HCT116 (cell line): ENCODE results near the gene CCRL2. TPM values are rescaled to one million over a fixed set of nuclear protein-coding genes. Genes with fewer than 3 reads are reported as not detected.
"Not testable (repeated sequence)": the region's sequence is repeated elsewhere in the genome, so short reads cannot be mapped to it uniquely, and the experiment has no call there.

ENCODE experiments used
- ATAC-seq: fragments of 200-7000 bp; cut with Tn5 transposase; 2 replicates; pipeline ENCODE4 v1.9.1; 2020; ENCODE audit warnings: mild to moderate bottlenecking, moderate library complexity
- BruUV-seq: library from RNA; stranded (reverse); fragments of 400-500 nt; replicated peaks from 2 replicates; lab custom pipeline; 2021; lab: Mats Ljungman, UMichigan
- CTCF ChIA-PET: fragments of 300-600 bp; sonication (Branson Sonifier 250); formaldehyde crosslinking; loops from one replicate; lab custom pipeline; 2021; ENCODE audit warnings: antibody characterized with exemption; lab: Charles Lee
- POLR2A ChIA-PET: fragments of 300-600, 350-600 bp; sonication (Branson Sonifier 250); formaldehyde crosslinking; loops from one replicate; lab custom pipeline; 2021; ENCODE audit warnings: antibody characterized with exemption; lab: Charles Lee
- RAD21 ChIA-PET, 2 experiments: fragments of 300-600 bp; sonication (Branson Sonifier 250); formaldehyde crosslinking; loops; one replicate each; lab custom pipeline; 2023; ENCODE audit warnings: low total read pairs in 2 of 2; ENCODE audit not compliant: uncharacterized antibody in 2 of 2, unreplicated experiment in 2 of 2, low non-redundant PET in 1 of 2; lab: Charles Lee
- DNase-seq: peaks from one replicate; pipeline ENCODE4 v3.0.0-alpha.2; 2010; ENCODE audit warnings: low read depth, low spot score
- H2AFZ ChIP-seq: fragments of 200-600 bp; shearing (Covaris generic), sonication (generic); 2 replicates; pipeline ENCODE4 v1.6.1; 2017; ENCODE audit warnings: low read depth, mixed run types, mixed read lengths, antibody characterized with exemption, low read length; ENCODE audit not compliant: poor library complexity, severe bottlenecking
- H3K27ac ChIP-seq: 2 replicates; pipeline ENCODE4 v1.5.1; 2012; ENCODE audit warnings: low read depth, low read length
- H3K27me3 ChIP-seq: fragments of 200-600 bp; sonication (generic); 2 replicates; pipeline ENCODE4 v1.6.1; 2016; ENCODE audit warnings: mixed run types, low read length, mixed read lengths; ENCODE audit not compliant: insufficient read depth
- H3K36me3 ChIP-seq, 2 experiments: fragments of 200-500 bp in 1 of 2; fragments of 200-600 bp in 1 of 2; sonication (Bioruptor generic) in 1 of 2; sonication (generic) in 1 of 2; 2 replicates each; pipeline versions ENCODE4 v1.5.1 to v1.6.1; 2014 to 2016; ENCODE audit warnings: low read length in 2 of 2, inconsistent platforms in 1 of 2, mixed read lengths in 1 of 2, mixed run types in 1 of 2; ENCODE audit not compliant: insufficient read depth in 2 of 2, control insufficient read depth in 1 of 2
- H3K4me1 ChIP-seq, 2 experiments: fragments of 200-600 bp in 1 of 2; sonication (generic) in 1 of 2; 2 replicates each; pipeline versions ENCODE4 v1.5.1 to v1.6.1; 2012 to 2017; ENCODE audit warnings: low read length in 2 of 2, inconsistent platforms in 1 of 2, mild to moderate bottlenecking in 1 of 2, mixed read lengths in 1 of 2, mixed run types in 1 of 2, moderate library complexity in 1 of 2; ENCODE audit not compliant: insufficient read depth in 2 of 2, control insufficient read depth in 1 of 2
- H3K4me2 ChIP-seq: fragments of 200-600 bp; sonication (generic); 2 replicates; pipeline ENCODE4 v1.6.1; 2017; ENCODE audit warnings: mixed run types, low read length, mixed read lengths
- H3K4me3 ChIP-seq, 2 experiments: fragments of 200-600 bp in 1 of 2; sonication (generic) in 1 of 2; replicated peaks in 1 of 2; 2 replicates each; pipeline ENCODE4 v1.5.1; 2011 to 2016; ENCODE audit warnings: low read length in 2 of 2, control low read depth in 1 of 2, low read depth in 1 of 2, mild to moderate bottlenecking in 1 of 2, mixed read lengths in 1 of 2, mixed run types in 1 of 2
- H3K79me2 ChIP-seq: fragments of 200-600 bp; sonication (generic); 2 replicates; pipeline ENCODE4 v1.6.1; 2017; ENCODE audit warnings: mild to moderate bottlenecking, mixed run types, low read length, moderate library complexity, mixed read lengths; ENCODE audit not compliant: insufficient read depth
- H3K9ac ChIP-seq: fragments of 200-600 bp; sonication (generic); 2 replicates; pipeline ENCODE4 v1.6.1; 2016; ENCODE audit warnings: low read length, mixed read lengths
- H3K9me2 ChIP-seq: fragments of 200-600 bp; sonication (generic), shearing (Covaris generic); 2 replicates; pipeline ENCODE4 v1.6.1; 2017; ENCODE audit warnings: mixed run types, mild to moderate bottlenecking, moderate library complexity; ENCODE audit not compliant: insufficient read depth
- H3K9me3 ChIP-seq, 2 experiments: fragments of 200-500 bp in 1 of 2; fragments of 200-600 bp in 1 of 2; sonication (Bioruptor generic) in 1 of 2; sonication (generic) in 1 of 2; 2 replicates each; pipeline ENCODE4 v1.6.1; 2014 to 2017; ENCODE audit warnings: low read length in 2 of 2, mixed read lengths in 2 of 2, inconsistent platforms in 1 of 2, low read depth in 1 of 2, mild to moderate bottlenecking in 1 of 2, mixed run types in 1 of 2, moderate library complexity in 1 of 2; ENCODE audit not compliant: control insufficient read depth in 1 of 2, insufficient read depth in 1 of 2
- H4K20me1 ChIP-seq: fragments of 200-600 bp; sonication (generic), shearing (Covaris generic); 2 replicates; pipeline ENCODE4 v1.6.1; 2017; ENCODE audit warnings: mixed run types, mild to moderate bottlenecking, moderate library complexity; ENCODE audit not compliant: insufficient read depth
- CEBPB ChIP-seq: IDR thresholded peaks from 2 replicates; pipeline ENCODE4 v1.6.1; 2012; ENCODE audit warnings: low read depth
- CTCF ChIP-seq, 3 experiments: fragments of 200-600 bp in 1 of 3; sonication (generic) in 1 of 3; IDR thresholded peaks in 2 of 3; conservative IDR thresholded peaks in 1 of 3; 2 replicates each; pipeline ENCODE4 v1.5.1; 2012 to 2017; ENCODE audit warnings: low read depth in 2 of 3, low read length in 2 of 3, antibody characterized with exemption in 1 of 3, borderline replicate concordance in 1 of 3, control low read depth in 1 of 3, mild to moderate bottlenecking in 1 of 3, mixed read lengths in 1 of 3, mixed run types in 1 of 3, moderate library complexity in 1 of 3; ENCODE audit not compliant: insufficient read depth in 1 of 3
- FOSL1 ChIP-seq: IDR thresholded peaks from 2 replicates; pipeline ENCODE4 v1.6.1; 2012; ENCODE audit warnings: low read depth
- POLR2A ChIP-seq: IDR thresholded peaks from 2 replicates; pipeline ENCODE4 v1.7.0; 2011; ENCODE audit warnings: borderline replicate concordance; ENCODE audit not compliant: insufficient read depth, insufficient read length; ENCODE audit errors: extremely low read depth
- RAD21 ChIP-seq: IDR thresholded peaks from 2 replicates; pipeline ENCODE4 v1.6.1; 2012; ENCODE audit warnings: low read depth, mild to moderate bottlenecking
- SRF ChIP-seq: IDR thresholded peaks from 2 replicates; pipeline ENCODE4 v1.6.1; 2012; ENCODE audit warnings: low read depth
- intact Hi-C: fragments of 100-400 bp; cut with micrococcal nuclease; formaldehyde crosslinking; loops from 2 replicates; pipeline ENCODE4 v1.10.0; 2022
- total RNA-seq: library from RNA; stranded (reverse); gene quantifications from one replicate; pipeline ENCODE4 v1.2.1, GENCODE V29; 2021; ENCODE audit not compliant: unreplicated experiment

CCRL2 gene
- total RNA-seq, 1 experiment from 2014 or later = not detected

GRCh38 chr3:46400846-46401245, 6.2 kb upstream of the CCRL2 start:
- H3K4me2 ChIP-seq = no peak overlapping the region
- H3K27me3 ChIP-seq = no peaks in the 10 kb centered on the region
- no peaks in the 10 kb centered on the region for H3K9me3 ChIP-seq
- ChIA-PET RAD21 (no interaction called here), CTCF (no interaction called here), POLR2A (no interaction called here)
- no peak overlapping the region for H2AFZ ChIP-seq
- no peaks in the 10 kb centered on the region for H3K79me2 ChIP-seq
- ATAC-seq (no peak), DNase-seq (no peak)
- H3K36me3 ChIP-seq = no peaks in the 10 kb centered on the region
- intact Hi-C loops = no loop called here
- no peaks in the 10 kb centered on the region for H4K20me1 ChIP-seq
- no peaks in the 10 kb centered on the region for H3K4me1 ChIP-seq
- no TSS peak for BruUV-seq
- no peaks in the 10 kb centered on the region for H3K9me2 ChIP-seq
- H3K9ac ChIP-seq = no peak overlapping the region
- H3K27ac ChIP-seq = no peak overlapping the region
- TF ChIP-seq CEBPB = no peak
- TF ChIP-seq CTCF (IDR thresholded peaks at IDR 0.05 in 2 of 3, conservative IDR thresholded peaks at IDR 0.05 in 1 of 3; ENCODE audit: borderline replicate concordance in 1 of 3, insufficient read depth in 1 of 3, low read depth in 2 of 3, low read length in 2 of 3) = no peak
- no peak for TF ChIP-seq RAD21
- no peak for TF ChIP-seq POLR2A
- H3K4me3 ChIP-seq = no peak overlapping the region

GRCh38 chr3:46401579-46401978, 5.5 kb upstream of the CCRL2 start:
- Histone ChIP-seq H3K4me1 (peaks cover 0 to 2% of the 10 kb centered on the region in 2 experiments; a peak in 1 of 4 replicates), H3K27me3 (no peaks in the 10 kb centered on the region), H3K79me2 (no peaks in the 10 kb centered on the region), H3K4me2 (no peak overlapping the region), H3K4me3 (no peak overlapping the region), H3K9ac (no peak overlapping the region), H2AFZ (no peak overlapping the region), H4K20me1 (no peaks in the 10 kb centered on the region), H3K9me2 (no peaks in the 10 kb centered on the region), H3K36me3 (no peaks in the 10 kb centered on the region), H3K27ac (no peak overlapping the region), H3K9me3 (no peaks in the 10 kb centered on the region)
- TF ChIP-seq SRF = no peak
- TF ChIP-seq FOSL1 = no peak
- no TSS peak for BruUV-seq
- RAD21 ChIA-PET = no interaction called here
- CTCF ChIA-PET = no interaction called here
- intact Hi-C loops = no loop called here
- POLR2A ChIA-PET = no interaction called here
- ATAC-seq = no peak
- no peak for DNase-seq

- not testable (repeated sequence) for ATAC-seq
These were observed 4.2 kb upstream of the CCRL2 start for GRCh38 chr3:46402902-46403301.

More at GRCh38 chr3:46402902-46403301, 4.2 kb upstream of the CCRL2 start:
- H3K4me3 ChIP-seq, H3K4me1 ChIP-seq, H3K27ac ChIP-seq, H3K9me2 ChIP-seq, H3K9ac ChIP-seq, intact Hi-C loops, CTCF ChIA-PET, H3K36me3 ChIP-seq, H2AFZ ChIP-seq, DNase-seq, H3K27me3 ChIP-seq, BruUV-seq, H3K9me3 ChIP-seq, POLR2A ChIA-PET, H3K4me2 ChIP-seq, H4K20me1 ChIP-seq, H3K79me2 ChIP-seq, RAD21 ChIA-PET: not testable (repeated sequence)
